ENCODE data around the gene WWOX.

The WWOX gene

DNA sequence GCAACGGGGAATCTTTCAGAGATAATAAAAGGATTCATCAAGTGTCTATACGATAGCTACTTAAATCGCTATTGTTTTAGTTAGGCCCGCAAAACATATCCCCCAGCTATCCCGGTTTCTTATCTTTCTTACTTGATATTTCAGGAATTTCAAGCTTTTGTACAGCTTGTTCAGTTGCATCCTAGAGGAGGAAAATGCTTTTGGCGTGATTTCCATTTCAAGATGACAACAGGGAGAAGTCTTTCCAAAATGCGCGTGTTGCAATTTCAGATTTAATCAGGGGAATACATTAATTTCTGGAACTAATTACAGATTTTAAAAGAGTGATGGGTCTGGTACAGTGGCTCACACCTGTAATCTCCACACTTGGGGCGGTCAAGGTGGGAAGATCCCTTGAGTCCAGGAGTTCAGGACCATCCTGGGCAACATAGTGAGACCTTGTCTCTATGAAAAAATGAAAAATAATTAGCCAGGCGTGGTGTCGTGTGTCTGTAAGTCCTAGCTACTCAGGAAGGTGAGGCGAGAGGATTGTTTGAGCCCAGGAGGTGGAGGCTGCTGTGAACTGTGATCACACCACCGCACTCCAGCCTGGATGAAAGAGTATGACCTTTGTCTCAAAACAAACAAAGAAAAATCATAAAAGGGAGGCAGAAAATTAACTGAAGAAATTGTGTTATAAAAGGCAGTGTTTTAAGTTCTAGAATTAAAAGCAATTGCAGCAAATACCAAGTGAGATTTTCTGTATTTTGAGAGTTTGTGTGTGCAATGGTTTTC lies 954.9 kb downstream of the WWOX start:
- DNase-seq (ENCODE audit: low read depth, low spot score): no peak

DNA sequence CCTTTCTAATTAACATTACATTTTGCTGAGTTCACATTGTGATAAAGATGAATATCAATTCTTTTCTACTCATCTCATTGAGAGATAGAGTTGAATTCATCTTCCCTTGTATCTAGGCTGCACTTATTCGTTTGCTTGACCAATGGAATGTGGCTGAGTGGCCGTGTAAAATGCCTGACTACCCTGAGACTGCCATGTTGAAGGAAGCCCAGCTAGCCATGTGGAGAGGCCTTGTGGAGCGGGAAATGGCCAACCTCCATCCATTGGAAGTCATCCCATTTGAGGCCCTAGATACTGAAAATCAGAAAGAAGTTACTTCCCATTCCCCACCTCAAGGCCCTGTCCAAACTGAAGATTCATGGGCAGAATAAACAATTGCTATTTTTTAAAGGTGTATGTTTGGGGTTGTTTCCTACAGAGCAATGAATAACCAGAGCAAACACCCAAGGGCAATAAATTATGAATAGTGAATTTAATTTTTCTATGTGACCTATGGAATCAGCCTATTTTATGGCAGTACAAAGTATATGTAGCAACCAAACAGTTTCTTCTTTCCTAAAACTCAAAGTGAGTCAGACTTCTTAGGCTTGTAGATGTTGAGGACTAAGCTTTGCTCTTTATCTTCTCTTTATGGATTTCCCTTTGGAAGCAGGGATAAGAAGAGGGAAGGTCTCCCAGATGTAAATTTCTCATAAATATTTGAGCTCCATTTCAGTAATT lies 956.0 kb downstream of the WWOX start:
- DNase-seq (ENCODE audit: low read depth, low spot score): no peak

GRCh38 chr16:79061181-79061580 lies 961.7 kb downstream of the WWOX start:
- peak; percentile 22 for DNase-seq (ENCODE audit: low read depth, low spot score)

GRCh38 chr16:79062336-79062735 lies 962.9 kb downstream of the WWOX start:
- no peak for DNase-seq (ENCODE audit: low read depth, low spot score)

DNA sequence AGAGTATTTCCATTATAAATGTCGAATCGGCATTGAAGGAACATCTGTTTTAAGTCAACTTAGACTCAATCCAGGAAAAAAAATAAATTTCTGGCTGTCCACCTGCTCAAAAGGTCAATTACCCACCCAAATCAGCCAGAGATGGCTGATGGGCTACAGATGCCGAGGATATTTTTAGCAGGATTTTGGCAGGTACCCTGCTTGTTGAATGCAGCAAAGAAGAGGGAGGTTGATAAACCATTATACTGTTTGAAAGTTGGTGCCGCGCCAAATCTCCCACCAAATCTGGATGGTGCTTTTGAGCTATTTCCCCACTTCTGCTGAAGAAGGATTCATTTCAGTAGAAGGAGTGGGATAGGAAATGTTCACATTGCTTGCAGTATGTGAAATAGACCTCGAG lies 963.4 kb downstream of the WWOX start:
- no peak for DNase-seq (ENCODE audit: low read depth, low spot score)

GRCh38 chr16:79064256-79064972 lies 965.0 kb downstream of the WWOX start:
- DNase-seq (ENCODE audit: low read depth, low spot score): no peak

DNA sequence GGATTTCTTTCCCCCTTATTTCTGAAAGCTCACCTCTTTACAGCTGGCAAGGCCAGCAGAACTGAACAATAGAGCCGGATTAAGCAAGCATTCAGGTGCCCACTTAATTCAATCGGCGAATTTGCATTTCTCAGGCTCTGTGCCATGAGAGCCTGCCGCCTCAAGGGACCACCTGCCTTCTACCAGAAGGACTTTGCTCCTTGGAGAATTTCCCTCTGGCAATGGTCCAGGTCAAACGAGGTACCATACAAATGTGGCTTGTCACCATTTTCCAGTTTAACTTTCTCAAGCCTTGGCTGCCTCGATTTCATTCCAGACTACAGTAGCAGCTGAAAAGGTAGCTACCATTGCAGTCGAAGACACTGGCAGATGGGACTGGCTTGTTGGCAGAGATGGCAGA lies 967.1 kb downstream of the WWOX start:
- DNase-seq (ENCODE audit: low read depth, low spot score): peak; percentile 12

GRCh38 chr16:79067600-79067999 lies 968.1 kb downstream of the WWOX start:
- DNase-seq (ENCODE audit: low read depth, low spot score): peak; percentile 42

- peak; percentile 72 for DNase-seq (ENCODE audit: low read depth, low spot score)
These were observed 969.7 kb downstream of the WWOX start for GRCh38 chr16:79069121-79069520.

DNA sequence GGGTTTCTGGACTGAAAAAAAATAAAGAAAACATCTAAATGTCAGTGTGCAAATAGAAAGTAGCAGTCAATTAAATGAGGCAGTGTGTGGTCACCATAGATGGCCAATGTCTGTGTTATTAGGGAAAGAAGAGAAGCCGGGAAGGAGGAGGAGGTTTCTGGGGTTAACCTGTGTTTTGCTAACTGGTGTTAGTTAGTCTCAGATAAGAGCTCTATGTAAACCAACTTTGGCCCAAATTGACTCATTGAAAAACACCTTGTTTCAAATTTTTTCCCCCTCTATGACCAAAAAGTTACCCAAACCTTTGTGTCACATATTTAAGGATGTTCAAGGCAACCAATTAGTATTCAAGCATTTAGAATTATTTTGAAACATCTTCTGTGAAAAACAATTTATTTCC lies 970.2 kb downstream of the WWOX start:
- DNase-seq (ENCODE audit: low read depth, low spot score): peak; percentile 8

GRCh38 chr16:79071424-79071823 lies 972.0 kb downstream of the WWOX start:
- peak; percentile 68 for DNase-seq (ENCODE audit: low read depth, low spot score)

DNA sequence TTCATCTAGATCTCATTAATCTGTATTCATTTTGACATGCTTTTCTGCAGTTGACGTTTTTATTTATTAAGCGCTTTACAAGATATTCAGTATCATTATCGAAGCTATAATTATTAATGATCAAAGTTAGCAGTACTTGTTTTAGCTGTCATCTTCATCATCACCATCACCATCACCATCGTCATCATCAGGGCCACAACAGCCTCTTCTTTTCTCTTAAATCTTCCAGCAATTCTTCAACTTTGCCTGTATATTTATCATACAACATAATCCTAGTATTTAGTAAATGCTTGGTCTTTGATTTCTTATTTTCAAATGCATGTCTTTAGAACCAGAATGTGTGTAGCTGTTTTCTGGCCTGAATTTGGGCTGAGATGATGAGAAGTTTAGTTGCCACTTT lies 973.1 kb downstream of the WWOX start:
- no peak for DNase-seq (ENCODE audit: low read depth, low spot score)

DNA sequence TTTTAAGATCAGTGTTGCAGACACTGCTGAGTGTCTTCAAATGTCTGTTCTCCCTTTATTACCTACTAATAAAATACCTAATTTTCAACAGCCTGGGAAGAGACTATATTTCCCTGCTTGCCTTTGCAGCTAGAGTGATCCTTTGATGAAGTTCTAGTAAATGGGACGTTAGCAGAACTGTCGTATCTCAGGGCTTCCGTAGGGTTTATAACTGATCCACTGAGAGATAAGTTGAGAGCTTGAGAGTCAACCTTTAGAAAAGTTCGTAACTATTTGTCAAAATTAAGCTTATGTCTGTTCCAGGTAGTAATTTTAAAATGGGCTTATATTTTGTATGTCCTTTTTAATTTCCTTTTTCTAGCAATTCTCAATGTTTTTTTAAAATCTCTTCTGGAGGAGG lies 974.1 kb downstream of the WWOX start:
- DNase-seq (ENCODE audit: low read depth, low spot score): no peak

GRCh38 chr16:79074541-79074940 lies 975.1 kb downstream of the WWOX start:
- DNase-seq (ENCODE audit: low read depth, low spot score): no peak

DNA sequence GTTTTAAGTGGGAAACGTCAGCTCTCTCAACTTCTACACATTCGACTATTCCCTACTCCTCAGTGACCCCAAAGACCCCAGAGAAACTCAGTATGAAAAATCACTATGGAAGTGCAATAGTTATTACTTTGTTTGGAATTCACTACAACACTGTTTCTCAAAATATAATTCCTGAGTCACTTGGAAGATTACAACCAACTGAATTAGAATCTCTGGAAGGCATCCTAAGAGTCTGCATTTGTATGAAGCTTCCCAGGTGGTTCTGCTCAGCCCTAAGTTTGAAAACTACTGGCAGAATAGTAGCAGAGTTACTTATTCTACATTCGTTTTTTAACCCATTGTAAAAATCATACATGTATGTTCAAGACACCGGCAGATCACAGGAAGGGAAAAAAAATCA lies 975.5 kb downstream of the WWOX start:
- no peak for DNase-seq (ENCODE audit: low read depth, low spot score)

- no peak for DNase-seq (ENCODE audit: low read depth, low spot score)
These were observed 976.8 kb downstream of the WWOX start for GRCh38 chr16:79076047-79076767.

- no peak for DNase-seq (ENCODE audit: low read depth, low spot score)
These were observed 977.9 kb downstream of the WWOX start for GRCh38 chr16:79077346-79077745.

- no peak for DNase-seq (ENCODE audit: low read depth, low spot score)
These were observed 980.4 kb downstream of the WWOX start for GRCh38 chr16:79079656-79080420.

- DNase-seq (ENCODE audit: low read depth, low spot score): no peak
These were observed 982.0 kb downstream of the WWOX start for GRCh38 chr16:79081297-79082066.

DNA sequence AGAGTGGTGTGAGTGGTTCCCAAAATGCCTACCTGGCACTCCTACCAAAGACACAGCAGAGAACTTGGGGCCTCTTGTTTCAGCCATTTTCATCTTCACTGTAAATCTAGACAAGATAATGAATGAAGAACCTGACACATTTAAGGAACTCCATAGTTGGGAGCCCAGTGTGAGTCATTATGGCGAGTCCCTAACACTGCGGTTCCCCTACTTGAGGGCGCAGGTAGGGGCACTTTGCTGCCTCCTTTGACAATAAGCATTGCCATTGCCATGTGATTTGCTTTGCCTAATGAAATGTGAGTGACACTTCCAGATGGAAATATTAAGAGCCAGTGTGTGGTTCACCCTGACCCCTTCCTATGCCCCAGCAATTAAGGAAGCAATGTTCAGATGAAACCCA lies 983.5 kb downstream of the WWOX start:
- no peak for DNase-seq (ENCODE audit: low read depth, low spot score)
